Nephron (organoid): ENCODE measurements around the gene ANXA4.

Source experiments
- H3K27ac Mint-ChIP-seq, 3 experiments: 2 replicates each; pipeline ENCODE4 v1.8.0; 2020; ENCODE audit warnings: mixed read lengths in 3 of 3, mild to moderate bottlenecking in 2 of 3, moderate library complexity in 1 of 3
- H3K27me3 Mint-ChIP-seq: 2 replicates; pipeline ENCODE4 v1.8.0; 2021; ENCODE audit warnings: low read depth, mild to moderate bottlenecking, moderate library complexity, mixed read lengths
- H3K36me3 Mint-ChIP-seq: 2 replicates; pipeline ENCODE4 v1.8.0; 2020; ENCODE audit warnings: low read depth, mixed read lengths
- H3K4me1 Mint-ChIP-seq: 2 replicates; pipeline ENCODE4 v1.8.0; 2020; ENCODE audit warnings: mixed read lengths
- H3K4me3 Mint-ChIP-seq, 3 experiments: 2 replicates each; pipeline ENCODE4 v1.8.0; 2020; ENCODE audit warnings: mild to moderate bottlenecking in 3 of 3, mixed read lengths in 3 of 3, moderate library complexity in 2 of 3
- H3K9me3 Mint-ChIP-seq: 2 replicates; pipeline ENCODE4 v1.8.0; 2020; ENCODE audit warnings: mixed read lengths
- TF ChIP-seq, protein P1 (sequence below), 3 experiments: fragments of 200-600 bp; sonication (generic); IDR thresholded peaks; one replicate each; pipeline ENCODE4 v1.5.0; 2021; ENCODE audit warnings: antibody characterized with exemption in 3 of 3; ENCODE audit not compliant: unreplicated experiment in 3 of 3

ANXA4 gene

GRCh38 chr2:69741575-69742321 lies at the start of gene ANXA4:
Gene ANXA4, plus strand, starts transcription at chr2:69742134. Its CDS starts 39,432 bp downstream, at chr2:69781566.
- Mint-ChIP-seq H3K4me1 (peaks cover 12% of the 10 kb centered on the region), H3K4me3 (peak within 1 kb of the TSS; percentile 93 to 98 (median 96)), H3K27me3 (peaks cover 13% of the 10 kb centered on the region), H3K27ac (peak within 1 kb of the TSS; percentile 96 to 98 (median 97)), H3K9me3 (no peaks in the 10 kb centered on the region), H3K36me3 (peaks cover 1% of the 10 kb centered on the region)
- TF ChIP-seq, protein P1, sequence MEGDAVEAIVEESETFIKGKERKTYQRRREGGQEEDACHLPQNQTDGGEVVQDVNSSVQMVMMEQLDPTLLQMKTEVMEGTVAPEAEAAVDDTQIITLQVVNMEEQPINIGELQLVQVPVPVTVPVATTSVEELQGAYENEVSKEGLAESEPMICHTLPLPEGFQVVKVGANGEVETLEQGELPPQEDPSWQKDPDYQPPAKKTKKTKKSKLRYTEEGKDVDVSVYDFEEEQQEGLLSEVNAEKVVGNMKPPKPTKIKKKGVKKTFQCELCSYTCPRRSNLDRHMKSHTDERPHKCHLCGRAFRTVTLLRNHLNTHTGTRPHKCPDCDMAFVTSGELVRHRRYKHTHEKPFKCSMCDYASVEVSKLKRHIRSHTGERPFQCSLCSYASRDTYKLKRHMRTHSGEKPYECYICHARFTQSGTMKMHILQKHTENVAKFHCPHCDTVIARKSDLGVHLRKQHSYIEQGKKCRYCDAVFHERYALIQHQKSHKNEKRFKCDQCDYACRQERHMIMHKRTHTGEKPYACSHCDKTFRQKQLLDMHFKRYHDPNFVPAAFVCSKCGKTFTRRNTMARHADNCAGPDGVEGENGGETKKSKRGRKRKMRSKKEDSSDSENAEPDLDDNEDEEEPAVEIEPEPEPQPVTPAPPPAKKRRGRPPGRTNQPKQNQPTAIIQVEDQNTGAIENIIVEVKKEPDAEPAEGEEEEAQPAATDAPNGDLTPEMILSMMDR (IDR thresholded peaks at IDR 0.05; ENCODE audit: unreplicated experiment in 3 of 3): no peak

- Mint-ChIP-seq H3K4me3 (no peak overlapping the region), H3K27ac (no peak overlapping the region), H3K36me3 (no peaks in the 10 kb centered on the region), H3K4me1 (peaks cover 11% of the 10 kb centered on the region), H3K9me3 (no peaks in the 10 kb centered on the region), H3K27me3 (no peaks in the 10 kb centered on the region)
- TF ChIP-seq, protein P1 (IDR thresholded peaks at IDR 0.05; ENCODE audit: unreplicated experiment in 3 of 3): no peak
Measured at GRCh38 chr2:69692424-69692823, 49.5 kb upstream of the ANXA4 start.

DNA sequence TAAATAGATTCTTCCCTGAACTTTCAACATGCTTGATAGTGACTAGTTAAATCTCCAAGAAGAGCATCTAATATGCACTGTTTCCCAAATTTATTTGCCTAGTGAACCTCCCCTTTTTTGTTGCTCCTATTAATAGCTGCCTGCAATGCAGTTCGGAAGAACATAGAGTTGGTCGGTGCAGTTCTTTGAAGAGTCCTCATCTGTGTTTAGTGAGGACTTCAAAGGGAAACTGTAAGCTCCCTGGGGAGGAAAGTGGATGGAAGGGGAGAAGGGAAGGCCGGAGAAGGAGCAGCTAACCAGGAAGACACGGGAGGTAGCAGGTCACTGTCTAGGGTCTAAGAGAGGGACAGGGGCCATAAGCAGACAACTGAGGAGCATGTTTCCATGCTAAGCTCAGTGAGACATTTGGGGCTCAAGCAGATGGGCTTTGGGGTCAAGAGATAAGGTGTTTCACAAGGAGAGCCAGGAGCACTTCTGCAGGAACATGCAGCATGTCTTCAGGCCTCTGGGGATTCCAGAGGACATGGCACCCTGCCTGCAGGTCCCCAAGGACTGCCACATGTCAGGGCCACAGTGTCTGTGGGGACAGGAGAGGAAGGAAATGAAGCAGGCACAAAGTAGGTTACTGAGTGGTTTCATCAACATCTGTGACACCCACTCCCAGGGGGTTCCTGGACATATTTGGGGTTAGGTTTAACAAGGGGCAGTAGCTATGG lies 48.7 kb upstream of the ANXA4 start:
- Mint-ChIP-seq H3K36me3 (no peaks in the 10 kb centered on the region), H3K27me3 (no peaks in the 10 kb centered on the region), H3K27ac (peak overlapping the region in 2 of 3 experiments; percentile 18 to 19), H3K4me3 (no peak overlapping the region), H3K9me3 (no peaks in the 10 kb centered on the region), H3K4me1 (peaks cover 11% of the 10 kb centered on the region)
- TF ChIP-seq, protein P1 (IDR thresholded peaks at IDR 0.05; ENCODE audit: unreplicated experiment in 3 of 3): no peak

DNA sequence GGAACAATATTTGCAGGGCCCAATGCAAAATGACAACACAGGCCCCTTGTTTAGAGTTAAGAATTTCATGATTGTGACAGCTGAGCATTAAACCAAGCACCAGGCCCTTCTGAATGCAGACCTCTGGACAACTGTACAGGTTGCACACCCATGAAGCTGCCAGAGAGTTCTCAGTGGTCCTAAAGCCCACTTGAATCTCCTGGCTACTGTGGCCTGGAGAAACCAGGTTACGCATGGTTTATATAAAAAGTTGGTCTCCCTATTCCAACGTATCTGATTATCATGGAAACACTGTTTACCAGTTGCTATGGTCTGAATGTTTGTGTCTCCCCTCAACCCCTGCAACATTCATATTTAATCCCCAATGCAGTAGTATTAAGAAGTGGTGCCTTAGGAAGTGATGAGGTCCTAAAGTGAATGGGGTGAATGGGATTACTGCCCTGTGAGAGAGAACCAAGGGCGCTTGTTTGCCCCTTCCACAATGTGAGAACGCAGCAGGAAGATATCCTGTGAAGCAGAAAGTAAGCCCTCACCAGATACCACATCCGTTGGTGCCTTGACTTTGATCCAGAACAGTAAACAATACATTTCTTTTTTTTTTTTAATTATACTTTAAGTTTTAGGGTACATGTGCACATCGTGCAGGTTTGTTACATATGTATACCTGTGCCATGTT lies 48.0 kb upstream of the ANXA4 start:
- peaks cover 11% of the 10 kb centered on the region for H3K4me1 Mint-ChIP-seq
- H3K9me3 Mint-ChIP-seq: no peaks in the 10 kb centered on the region
- H3K27me3 Mint-ChIP-seq: peaks cover under 1% of the 10 kb centered on the region
- no peak overlapping the region for H3K4me3 Mint-ChIP-seq
- H3K36me3 Mint-ChIP-seq: no peaks in the 10 kb centered on the region
- TF ChIP-seq, protein P1 (IDR thresholded peaks at IDR 0.05; ENCODE audit: unreplicated experiment in 3 of 3): no peak
- H3K27ac Mint-ChIP-seq: no peak overlapping the region

DNA sequence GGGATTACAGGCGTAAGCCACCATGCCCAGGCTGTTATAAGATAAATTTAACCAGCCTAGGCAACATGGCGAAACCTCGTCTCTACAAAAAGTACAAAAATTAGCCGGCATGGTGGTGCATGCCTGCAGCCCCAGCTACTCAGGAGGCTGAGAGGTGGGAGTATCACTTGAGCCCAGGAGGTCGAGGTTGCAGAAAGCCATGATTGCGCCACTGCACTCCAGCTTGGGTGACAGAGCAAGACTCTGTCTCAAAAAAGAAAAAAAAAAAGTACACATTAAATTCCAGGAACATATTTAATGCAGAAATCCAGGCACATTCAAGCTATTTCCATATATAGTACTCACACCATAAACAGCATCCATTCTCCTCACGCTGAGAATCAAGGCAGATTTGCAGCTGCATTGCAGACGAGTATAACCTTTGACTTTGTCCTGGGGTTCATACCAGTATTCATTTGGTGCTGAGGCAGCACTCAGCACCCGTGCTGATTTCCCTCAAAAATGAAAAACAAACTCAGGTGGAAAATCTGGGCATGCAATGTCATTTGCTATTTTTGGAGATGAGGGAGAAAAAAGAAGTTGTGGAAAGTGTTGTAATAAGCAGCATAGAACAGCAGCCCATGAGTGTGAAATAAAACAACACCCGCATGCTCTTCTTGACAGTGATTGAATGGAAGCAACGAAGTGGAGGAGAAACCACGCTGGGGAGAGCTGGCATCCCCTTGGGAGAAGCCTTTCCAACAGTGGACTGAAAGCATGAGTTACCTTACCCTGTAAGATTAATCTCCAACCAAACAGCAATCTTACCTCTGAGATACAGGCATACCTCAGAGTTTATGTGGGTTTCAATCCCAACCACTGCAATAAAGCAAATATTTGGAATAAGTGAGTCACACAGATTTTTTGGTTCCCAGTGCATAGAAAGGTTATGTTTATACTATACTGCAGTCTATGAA lies 46.8 kb upstream of the ANXA4 start:
- Mint-ChIP-seq H3K9me3 (no peaks in the 10 kb centered on the region), H3K36me3 (no peaks in the 10 kb centered on the region), H3K27me3 (peaks cover 3% of the 10 kb centered on the region), H3K4me3 (no peak overlapping the region), H3K27ac (peak overlapping the region in 1 of 3 experiments; percentile 41), H3K4me1 (peaks cover 11% of the 10 kb centered on the region)
- TF ChIP-seq, protein P1 (IDR thresholded peaks at IDR 0.05; ENCODE audit: unreplicated experiment in 3 of 3): no peak
